Activated CD4-positive, alpha-beta T cell treated with anti-CD3 and anti-CD28 coated beads, Interleukin-2, amount 50 U/mL, for 16 hours (primary cell): ENCODE data around the gene AGXT2.
"Not testable (repeated sequence)": the region's sequence is repeated elsewhere in the genome, so short reads cannot be mapped to it uniquely, and the experiment has no call there.

ENCODE experiments used
- DNase-seq: peaks from one replicate; pipeline ENCODE4 v3.0.0-alpha.2; 2020

Gene AGXT2

GRCh38 chr5:35010676-35011075, 37.1 kb downstream of the AGXT2 start:
- no peak for DNase-seq

- no peak for DNase-seq
Measured at GRCh38 chr5:35009657-35010056, 38.1 kb downstream of the AGXT2 start.

GRCh38 chr5:35009019-35009418, 38.7 kb downstream of the AGXT2 start:
- no peak for DNase-seq

GRCh38 chr5:35004771-35005170, 43.0 kb downstream of the AGXT2 start:
- no peak for DNase-seq

GRCh38 chr5:35004200-35004599, 43.5 kb downstream of the AGXT2 start:
- no peak for DNase-seq

- DNase-seq, result peak; percentile 57
Measured at GRCh38 chr5:35003018-35003957, 44.5 kb downstream of the AGXT2 start.

GRCh38 chr5:35002459-35002858, 45.3 kb downstream of the AGXT2 start:
- no peak for DNase-seq

GRCh38 chr5:35001842-35002241, 45.9 kb downstream of the AGXT2 start:
- no peak for DNase-seq

- no peak for DNase-seq
Measured at GRCh38 chr5:34998058-34998789, 49.5 kb downstream of the AGXT2 start.

GRCh38 chr5:34996261-34996660, 51.5 kb downstream of the AGXT2 start:
- DNase-seq, result no peak

GRCh38 chr5:34993951-34994350, 53.8 kb downstream of the AGXT2 start:
- no peak for DNase-seq

GRCh38 chr5:34991486-34992238, 56.1 kb downstream of the AGXT2 start:
- no peak for DNase-seq

- no peak for DNase-seq
Measured at GRCh38 chr5:34986965-34987364, 60.8 kb downstream of the AGXT2 start.

- DNase-seq, result no peak
Measured at GRCh38 chr5:34982823-34983222, 64.9 kb downstream of the AGXT2 start.

GRCh38 chr5:34978681-34979080, 69.1 kb downstream of the AGXT2 start:
- no peak for DNase-seq

- DNase-seq, result no peak
Measured at GRCh38 chr5:34977934-34978613, 69.7 kb downstream of the AGXT2 start.

GRCh38 chr5:34976347-34976746, 71.4 kb downstream of the AGXT2 start:
- no peak for DNase-seq

- DNase-seq, result not testable (repeated sequence)
Measured at GRCh38 chr5:34971655-34972054, 76.1 kb downstream of the AGXT2 start.

- DNase-seq, result no peak
Measured at GRCh38 chr5:34970552-34970951, 77.2 kb downstream of the AGXT2 start.

- no peak for DNase-seq
Measured at GRCh38 chr5:34968258-34968657, 79.5 kb downstream of the AGXT2 start.

- no peak for DNase-seq
Measured at GRCh38 chr5:34967540-34967939, 80.2 kb downstream of the AGXT2 start.

GRCh38 chr5:34959323-34959722, 88.4 kb downstream of the AGXT2 start:
- DNase-seq, result peak; percentile 55
